OCI-LY7 (cell line): ENCODE measurements around the gene EHD2.

Experiments
- EZH2phosphoT487 ChIP-seq: fragments of 200-600 bp; sonication (generic); IDR thresholded peaks from 2 replicates; pipeline ENCODE4 v1.6.1; 2018; ENCODE audit warnings: low read depth, borderline replicate concordance, mild to moderate bottlenecking, mixed run types, antibody characterized with exemption, low read length, moderate library complexity, mixed read lengths
- TF ChIP-seq, protein P1 (sequence below): fragments of 200-600 bp; sonication (generic); conservative IDR thresholded peaks from 2 replicates; pipeline ENCODE4 v1.5.1; 2014; ENCODE audit warnings: mild to moderate bottlenecking, antibody characterized with exemption, low read length, moderate library complexity, mixed read lengths

GRCh38 chr19:47675271-47675670, 38.0 kb upstream of the EHD2 start:
- TF ChIP-seq, protein P1, sequence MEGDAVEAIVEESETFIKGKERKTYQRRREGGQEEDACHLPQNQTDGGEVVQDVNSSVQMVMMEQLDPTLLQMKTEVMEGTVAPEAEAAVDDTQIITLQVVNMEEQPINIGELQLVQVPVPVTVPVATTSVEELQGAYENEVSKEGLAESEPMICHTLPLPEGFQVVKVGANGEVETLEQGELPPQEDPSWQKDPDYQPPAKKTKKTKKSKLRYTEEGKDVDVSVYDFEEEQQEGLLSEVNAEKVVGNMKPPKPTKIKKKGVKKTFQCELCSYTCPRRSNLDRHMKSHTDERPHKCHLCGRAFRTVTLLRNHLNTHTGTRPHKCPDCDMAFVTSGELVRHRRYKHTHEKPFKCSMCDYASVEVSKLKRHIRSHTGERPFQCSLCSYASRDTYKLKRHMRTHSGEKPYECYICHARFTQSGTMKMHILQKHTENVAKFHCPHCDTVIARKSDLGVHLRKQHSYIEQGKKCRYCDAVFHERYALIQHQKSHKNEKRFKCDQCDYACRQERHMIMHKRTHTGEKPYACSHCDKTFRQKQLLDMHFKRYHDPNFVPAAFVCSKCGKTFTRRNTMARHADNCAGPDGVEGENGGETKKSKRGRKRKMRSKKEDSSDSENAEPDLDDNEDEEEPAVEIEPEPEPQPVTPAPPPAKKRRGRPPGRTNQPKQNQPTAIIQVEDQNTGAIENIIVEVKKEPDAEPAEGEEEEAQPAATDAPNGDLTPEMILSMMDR: no peak
- no peak for TF ChIP-seq EZH2phosphoT487
